Body of pancreas (tissue), 4 donors: ENCODE measurements around the gene RC3H2.

Experiments
- CTCF ChIP-seq, 7 experiments: fragments of 450-650 bp in 4 of 7; fragments of 200-600 bp in 3 of 7; sonication (generic) in 3 of 7; IDR thresholded peaks; one replicate each; pipeline ENCODE4 v1.5.1; 2016 to 2019; ENCODE audit warnings: antibody characterized with exemption in 7 of 7
- POLR2A ChIP-seq, 3 donors: fragments of 450-650 bp; IDR thresholded peaks; one replicate each; pipeline ENCODE4 v1.6.1; 2016; ENCODE audit warnings: antibody characterized with exemption in 3 of 3, mild to moderate bottlenecking in 2 of 3

DNA sequence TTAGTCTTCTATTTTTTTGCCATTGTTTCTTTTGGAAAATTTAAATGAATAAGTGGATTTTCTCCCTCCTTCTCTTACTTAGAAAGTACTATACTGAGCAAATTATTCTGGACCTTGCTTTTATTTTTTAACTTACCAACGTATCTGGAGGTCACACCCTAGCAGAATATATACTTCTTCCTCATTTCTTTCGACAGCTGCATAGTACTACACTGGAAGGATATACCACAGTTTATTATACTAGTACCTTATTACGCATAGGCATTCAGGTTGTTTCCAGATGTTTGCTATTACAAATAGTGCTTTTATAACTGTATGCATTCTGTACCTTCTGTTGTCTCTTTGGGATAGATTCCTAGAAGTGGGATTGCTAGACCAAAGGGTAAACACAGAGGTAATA lies 16.7 kb downstream of the RC3H2 start:
- TF ChIP-seq CTCF (IDR thresholded peaks at IDR 0.05) (no peak), POLR2A (IDR thresholded peaks at IDR 0.05) (no peak)
